Subcutaneous abdominal adipose tissue (tissue), 5 donors: ENCODE measurements around the gene CDH22.
A peak's percentile ranks its signal among the peaks of the same experiment; 100 is the strongest.

Source experiments
- H3K27ac ChIP-seq: one replicate; pipeline ENCODE4 v1.7.0; 2013; ENCODE audit warnings: low read depth, mild to moderate bottlenecking, inconsistent platforms, low read length, moderate library complexity
- H3K27me3 ChIP-seq, 5 donors: one replicate each; pipeline ENCODE4 v1.7.0; 2013; ENCODE audit warnings: low read length in 5 of 5, inconsistent platforms in 1 of 5; ENCODE audit not compliant: control insufficient read depth in 5 of 5, insufficient read depth in 4 of 5
- H3K36me3 ChIP-seq, 5 donors: one replicate each; pipeline ENCODE4 v1.7.0; 2013; ENCODE audit warnings: low read length in 5 of 5; ENCODE audit not compliant: control insufficient read depth in 5 of 5, insufficient read depth in 5 of 5
- H3K4me1 ChIP-seq, 5 donors: one replicate each; pipeline ENCODE4 v1.7.0; 2013; ENCODE audit warnings: low read length in 5 of 5, mild to moderate bottlenecking in 3 of 5, moderate library complexity in 1 of 5; ENCODE audit not compliant: control insufficient read depth in 5 of 5, insufficient read depth in 5 of 5
- H3K4me3 ChIP-seq, 5 donors: one replicate each; pipeline ENCODE4 v1.7.0; 2013; ENCODE audit warnings: low read length in 5 of 5, low read depth in 1 of 5
- H3K9ac ChIP-seq, 5 donors: one replicate each; pipeline ENCODE4 v1.7.0; 2013; ENCODE audit warnings: low read length in 5 of 5, mild to moderate bottlenecking in 4 of 5, moderate library complexity in 3 of 5
- H3K9me3 ChIP-seq, 5 donors: one replicate each; pipeline ENCODE4 v1.7.0; 2013; ENCODE audit warnings: low read length in 5 of 5; ENCODE audit not compliant: control insufficient read depth in 5 of 5
- donor health status: healthy.
- donor health status: healthy.
- donor health status: healthy.
- donor health status: healthy.
- donor health status: healthy.

Gene CDH22

DNA sequence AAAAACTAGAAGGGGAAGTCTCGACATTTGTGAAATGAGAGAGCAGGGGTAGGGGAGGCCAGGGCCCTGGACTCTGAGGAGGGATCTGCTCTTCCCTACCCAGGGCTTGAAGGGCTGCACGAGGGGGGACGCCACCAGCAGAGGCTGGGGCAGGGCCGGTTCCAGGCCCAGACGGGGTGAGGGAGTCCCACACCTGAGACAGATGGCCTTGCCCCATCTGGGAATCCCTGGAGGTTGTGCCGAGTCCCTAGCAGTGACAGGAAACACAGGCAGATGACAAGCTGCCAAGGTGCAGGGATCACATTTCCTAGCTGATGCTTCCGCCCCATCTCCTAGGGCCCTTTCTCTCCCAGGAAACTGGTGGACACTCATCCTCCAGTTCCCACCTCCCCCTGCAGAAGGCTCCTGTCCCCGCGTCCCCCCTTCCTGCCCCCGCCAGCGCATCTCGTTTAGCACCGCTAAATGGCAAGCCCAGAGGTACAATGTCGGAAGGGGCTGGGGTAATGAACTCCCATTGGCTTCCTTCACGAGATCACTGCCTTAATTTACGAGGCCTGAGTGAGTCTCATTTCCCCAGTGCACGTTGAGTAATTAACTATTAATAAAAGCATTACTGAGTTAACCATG, 35.2 kb upstream of the CDH22 start:
- Histone ChIP-seq H3K27ac (no peak overlapping the region), H3K9me3 (no peaks in the 10 kb centered on the region), H3K27me3 (peaks cover 24 to 39% (median 33%) of the 10 kb centered on the region in 5 donors), H3K4me3 (peak overlapping the region in 1 of 5 donors; percentile 23), H3K36me3 (peaks cover 0 to 11% (median 2%) of the 10 kb centered on the region in 5 donors), H3K4me1 (peaks cover 0 to 15% (median 12%) of the 10 kb centered on the region in 5 donors), H3K9ac (peak overlapping the region in 2 of 5 donors; percentile 6 to 16)

DNA sequence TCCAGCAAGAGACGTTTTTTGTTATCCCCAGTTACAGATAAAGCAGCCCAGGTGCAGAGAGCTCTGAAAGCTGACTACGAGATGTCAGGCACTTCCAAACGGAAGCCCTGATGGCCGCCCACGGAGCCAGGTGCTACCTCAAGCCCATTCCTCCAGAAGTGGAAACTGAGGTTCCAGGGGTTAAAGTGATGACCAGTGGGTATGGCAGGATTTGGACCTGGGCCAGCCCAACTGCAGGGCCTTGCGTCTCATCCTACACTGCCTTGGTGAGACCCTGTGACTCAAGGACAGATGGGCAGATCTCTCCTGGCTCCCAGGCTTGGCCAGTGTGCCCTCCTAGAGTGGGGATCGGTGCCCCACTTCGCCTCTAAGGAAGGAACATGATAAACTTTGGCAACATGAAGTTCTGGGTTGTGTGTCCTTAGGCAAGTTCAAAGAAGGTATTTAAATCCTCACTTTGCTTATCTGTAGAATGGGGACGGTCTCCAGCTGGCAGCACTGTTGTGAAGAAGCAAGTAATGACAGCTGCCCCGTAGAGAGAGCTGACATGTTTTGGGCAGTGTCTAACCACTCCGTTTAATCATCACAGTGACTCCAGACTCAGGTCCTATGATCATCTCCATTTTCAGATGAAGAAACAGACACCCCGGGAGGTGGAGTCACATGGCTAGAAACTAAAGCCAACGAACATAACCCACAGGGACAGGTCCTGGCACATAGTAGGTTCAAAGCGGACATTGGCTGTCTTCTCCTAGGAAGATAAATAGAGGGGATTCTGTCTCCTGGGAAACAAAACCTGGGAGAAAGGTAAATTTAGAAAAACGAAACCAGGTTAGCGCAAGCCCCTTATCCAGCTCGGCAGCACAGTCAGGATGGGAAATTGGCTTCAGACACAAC, 34.4 kb upstream of the CDH22 start:
- Histone ChIP-seq H3K4me1 (peaks cover 0 to 11% (median 9%) of the 10 kb centered on the region in 5 donors), H3K36me3 (peaks cover 0 to 6% (median 2%) of the 10 kb centered on the region in 5 donors), H3K9me3 (no peaks in the 10 kb centered on the region), H3K27me3 (peaks cover 28 to 43% (median 37%) of the 10 kb centered on the region in 5 donors), H3K27ac (no peak overlapping the region), H3K9ac (peak overlapping the region in 1 of 5 donors; percentile 6), H3K4me3 (peak overlapping the region in 1 of 5 donors; percentile 23)

DNA sequence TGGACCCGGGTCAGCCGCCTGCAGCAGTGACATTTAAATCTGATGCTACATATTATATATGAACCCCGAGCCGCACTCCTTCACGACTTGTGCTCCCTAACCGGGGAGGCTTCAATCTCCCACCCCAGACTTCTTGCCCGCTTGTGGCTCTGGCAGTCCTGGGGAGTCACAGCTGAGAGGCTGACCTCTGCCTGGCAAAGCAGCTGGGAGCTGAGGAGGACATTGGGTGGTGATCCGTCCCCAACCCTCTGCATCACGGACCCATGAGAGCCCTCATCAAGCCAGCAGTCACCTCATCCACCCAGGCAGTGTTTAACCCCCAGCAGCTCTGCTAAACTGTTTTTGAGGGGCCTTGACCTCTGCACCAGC, 33.7 kb upstream of the CDH22 start:
- Histone ChIP-seq H3K9me3 (no peaks in the 10 kb centered on the region), H3K27ac (no peak overlapping the region), H3K9ac (no peak overlapping the region), H3K27me3 (peaks cover 34 to 49% (median 38%) of the 10 kb centered on the region in 5 donors), H3K4me1 (peaks cover 0 to 11% (median 9%) of the 10 kb centered on the region in 5 donors), H3K36me3 (peaks cover 0 to 2% (median 0%) of the 10 kb centered on the region in 5 donors), H3K4me3 (no peak overlapping the region)

DNA sequence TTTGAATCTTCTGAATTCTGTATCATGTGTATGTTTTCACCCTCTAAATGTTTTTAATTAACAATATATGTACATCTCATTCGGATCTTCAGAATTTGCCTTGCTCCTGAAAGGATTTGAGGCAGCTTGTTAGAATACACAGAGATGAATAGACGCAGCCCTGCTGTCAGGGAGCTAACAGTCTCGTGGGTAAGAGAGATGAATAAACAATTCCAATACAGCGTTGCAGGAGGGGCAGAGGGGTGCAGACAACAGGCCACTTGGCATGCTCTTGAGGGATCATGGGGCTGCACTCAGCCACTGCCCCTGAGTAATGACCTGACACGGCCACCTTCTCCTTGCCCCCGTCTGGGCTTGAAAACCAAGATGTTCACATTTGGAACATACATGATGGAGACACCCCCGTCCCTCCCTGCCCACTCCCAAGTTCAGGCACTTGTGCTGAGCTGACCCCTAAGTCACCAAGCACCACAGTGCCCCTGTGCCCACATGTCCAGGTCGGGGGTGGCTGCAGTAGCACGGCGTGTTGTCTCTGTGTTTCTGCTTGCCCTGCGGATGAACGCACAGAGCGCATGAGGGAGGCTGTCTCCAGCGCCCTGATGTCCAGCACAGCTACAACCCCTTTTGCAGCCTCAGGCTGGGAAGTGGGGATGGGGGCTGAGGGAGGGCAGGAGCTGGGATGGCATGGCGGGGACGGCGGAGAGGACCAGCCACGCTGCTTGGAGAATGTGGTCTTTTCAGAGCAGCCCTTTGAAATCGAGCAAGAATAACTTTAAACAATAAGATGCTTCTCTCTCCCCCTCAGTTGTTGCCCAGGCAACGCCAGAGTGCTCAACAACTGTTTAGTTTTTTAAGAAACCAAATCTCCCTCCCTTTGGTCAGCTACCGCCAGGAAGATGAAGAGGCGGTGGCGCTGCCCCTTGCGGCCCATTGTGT, 33.0 kb upstream of the CDH22 start:
- Histone ChIP-seq H3K4me3 (no peak overlapping the region), H3K27ac (no peak overlapping the region), H3K9me3 (no peaks in the 10 kb centered on the region), H3K4me1 (peaks cover 0 to 11% (median 9%) of the 10 kb centered on the region in 5 donors), H3K9ac (no peak overlapping the region), H3K36me3 (no peaks in the 10 kb centered on the region), H3K27me3 (peaks cover 40 to 54% (median 41%) of the 10 kb centered on the region in 5 donors)

DNA sequence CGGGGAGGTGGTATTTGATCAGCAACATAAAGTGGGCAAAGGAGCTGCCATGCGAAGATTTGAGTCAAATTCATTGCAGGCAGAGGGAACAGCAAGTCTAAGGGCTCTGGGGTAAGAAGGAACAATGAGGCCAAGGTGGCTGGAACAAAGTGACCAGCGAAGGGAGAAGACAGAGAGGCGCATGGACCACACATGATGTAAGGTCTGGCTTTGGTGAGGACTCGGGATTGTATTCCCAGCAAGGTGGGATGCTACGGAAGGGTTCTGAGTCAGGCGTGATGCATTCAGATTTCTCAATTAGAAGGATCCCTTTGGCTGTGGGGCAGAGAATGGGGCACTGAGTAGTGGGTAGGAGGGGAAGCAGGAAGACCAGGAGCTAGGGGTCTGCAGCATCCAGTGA, 30.7 kb upstream of the CDH22 start:
- Histone ChIP-seq H3K27me3 (peaks cover 48 to 64% (median 49%) of the 10 kb centered on the region in 5 donors), H3K36me3 (no peaks in the 10 kb centered on the region), H3K27ac (no peak overlapping the region), H3K9ac (no peak overlapping the region), H3K9me3 (no peaks in the 10 kb centered on the region), H3K4me1 (peaks cover 0 to 11% (median 9%) of the 10 kb centered on the region in 5 donors), H3K4me3 (no peak overlapping the region)

DNA sequence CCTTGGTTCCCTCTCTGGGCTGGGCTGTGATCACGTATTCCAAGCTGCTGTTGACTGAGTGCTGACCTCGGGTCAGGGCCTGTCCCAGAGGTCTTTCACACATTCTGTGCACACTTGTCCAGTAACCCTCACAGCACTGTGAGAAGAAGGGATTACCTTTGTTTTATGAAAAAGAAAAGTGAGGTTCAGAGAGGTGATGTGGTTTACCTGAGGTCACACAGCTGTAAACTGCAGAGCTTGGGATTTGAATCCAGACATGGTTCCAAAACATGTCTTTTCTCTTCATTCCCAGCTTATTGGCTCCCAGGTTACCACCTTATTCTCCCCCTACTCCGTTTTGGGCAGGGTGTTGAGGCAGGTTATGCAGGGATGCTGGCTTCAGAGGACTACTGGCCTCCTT, 28.4 kb upstream of the CDH22 start:
- Histone ChIP-seq H3K4me3 (no peak overlapping the region), H3K9me3 (no peaks in the 10 kb centered on the region), H3K4me1 (no peaks in the 10 kb centered on the region), H3K36me3 (no peaks in the 10 kb centered on the region), H3K27ac (no peak overlapping the region), H3K9ac (no peak overlapping the region), H3K27me3 (peaks cover 30 to 63% (median 40%) of the 10 kb centered on the region in 5 donors)

DNA sequence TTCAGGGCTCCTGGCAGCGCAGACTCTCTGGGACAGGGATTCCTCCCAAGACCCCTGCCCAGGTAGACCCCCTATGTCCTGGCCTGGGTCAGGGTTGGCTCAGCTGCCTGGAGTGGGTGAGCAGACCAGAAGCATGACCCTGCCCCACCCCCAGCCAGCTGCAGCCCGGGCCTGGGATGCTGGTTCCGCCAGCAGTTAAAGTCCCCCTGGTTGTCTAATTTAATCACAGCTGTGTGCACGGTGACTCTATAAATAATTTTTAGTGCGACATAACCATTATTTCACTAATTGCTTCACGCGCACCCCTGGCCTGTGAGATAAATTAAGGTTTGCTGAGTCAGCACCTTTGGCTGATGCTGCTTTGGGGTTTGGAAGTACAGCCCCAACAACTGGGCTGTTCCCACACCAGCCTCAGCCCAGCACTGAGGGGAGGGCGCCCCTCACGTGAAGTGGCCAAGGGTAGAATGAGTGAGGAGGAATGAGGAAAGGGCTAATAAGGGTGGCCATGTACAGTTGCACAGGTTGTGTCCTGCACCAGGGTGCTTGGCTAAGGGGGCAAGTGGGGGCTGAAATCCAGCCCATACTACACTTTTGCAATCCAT, 26.1 kb upstream of the CDH22 start:
- Histone ChIP-seq H3K36me3 (no peaks in the 10 kb centered on the region), H3K9me3 (no peaks in the 10 kb centered on the region), H3K4me1 (no peaks in the 10 kb centered on the region), H3K27me3 (peaks cover 29 to 68% (median 36%) of the 10 kb centered on the region in 5 donors), H3K4me3 (no peak overlapping the region), H3K27ac (no peak overlapping the region), H3K9ac (no peak overlapping the region)

DNA sequence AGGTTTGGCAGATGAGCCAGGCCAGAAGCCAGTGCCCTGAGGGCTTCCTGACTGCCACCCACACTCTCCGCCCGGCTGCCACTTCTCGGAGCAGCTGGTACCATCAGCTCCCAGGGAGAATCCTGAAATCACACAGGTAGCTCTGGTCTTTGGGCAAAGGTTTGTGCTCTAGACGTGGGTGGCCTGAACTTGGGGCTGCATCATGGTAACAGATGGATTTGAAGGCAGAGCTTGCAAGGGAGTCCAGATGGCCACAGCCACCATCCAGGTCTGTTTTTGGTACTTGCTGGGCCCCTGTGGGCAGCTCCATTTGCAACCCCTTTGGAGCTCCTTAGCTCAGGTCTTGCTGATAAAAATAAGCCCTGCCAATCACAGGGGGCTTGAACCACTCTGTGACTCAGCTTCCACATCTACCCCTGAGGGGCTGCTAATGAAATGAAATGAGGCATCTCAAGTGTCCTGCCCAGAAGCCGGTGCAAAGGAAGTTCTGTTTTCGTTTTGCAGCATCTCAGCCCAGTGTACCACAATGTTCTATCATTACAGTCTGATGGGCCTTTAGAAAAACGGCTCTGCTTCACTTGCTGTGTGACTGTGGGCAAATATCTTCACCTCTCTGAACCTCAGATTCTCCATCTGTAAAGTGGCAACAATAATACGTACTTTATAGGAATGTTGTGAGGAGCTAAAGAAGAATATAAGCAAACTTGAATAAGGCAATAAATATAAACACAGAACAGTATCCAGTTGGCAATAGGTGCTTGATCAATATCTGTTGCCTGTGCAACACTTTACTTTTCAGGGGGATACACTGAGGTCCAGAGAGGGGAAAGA, 25.1 kb upstream of the CDH22 start:
- Histone ChIP-seq H3K27me3 (peaks cover 27 to 66% (median 38%) of the 10 kb centered on the region in 5 donors), H3K9me3 (no peaks in the 10 kb centered on the region), H3K4me1 (no peaks in the 10 kb centered on the region), H3K36me3 (no peaks in the 10 kb centered on the region), H3K4me3 (no peak overlapping the region), H3K9ac (no peak overlapping the region), H3K27ac (no peak overlapping the region)
